NCI-H1105 treated with DMSO at 0.1 percent for 48 hours (cell line): ENCODE results near the gene OSMR.

Experiments used
- DNase-seq: peaks from one replicate; lab custom pipeline; 2025; lab: John Stamatoyannopoulos, UW

Gene OSMR

GRCh38 chr5:38871790-38872551, 26.2 kb downstream of the OSMR start:
- DNase-seq, result no peak

DNA sequence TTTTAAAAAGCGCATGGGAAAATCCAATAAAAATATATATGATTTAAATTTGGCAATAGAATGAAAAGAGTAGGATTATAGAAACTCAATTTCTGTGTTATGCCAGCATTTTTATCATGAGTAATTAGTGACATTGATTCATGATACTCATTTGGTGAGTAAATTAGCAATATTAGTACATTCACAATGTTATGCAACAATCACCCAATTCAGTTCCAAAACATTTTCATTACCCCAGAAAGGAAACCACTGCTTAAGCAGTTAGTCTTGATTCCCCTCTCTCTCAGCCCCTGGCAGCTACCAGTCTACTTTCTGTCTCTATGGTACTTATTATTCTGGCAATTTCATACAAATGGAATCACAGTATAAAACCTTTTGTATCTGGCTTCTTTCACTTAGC, 27.0 kb downstream of the OSMR start:
- DNase-seq, result no peak

DNA sequence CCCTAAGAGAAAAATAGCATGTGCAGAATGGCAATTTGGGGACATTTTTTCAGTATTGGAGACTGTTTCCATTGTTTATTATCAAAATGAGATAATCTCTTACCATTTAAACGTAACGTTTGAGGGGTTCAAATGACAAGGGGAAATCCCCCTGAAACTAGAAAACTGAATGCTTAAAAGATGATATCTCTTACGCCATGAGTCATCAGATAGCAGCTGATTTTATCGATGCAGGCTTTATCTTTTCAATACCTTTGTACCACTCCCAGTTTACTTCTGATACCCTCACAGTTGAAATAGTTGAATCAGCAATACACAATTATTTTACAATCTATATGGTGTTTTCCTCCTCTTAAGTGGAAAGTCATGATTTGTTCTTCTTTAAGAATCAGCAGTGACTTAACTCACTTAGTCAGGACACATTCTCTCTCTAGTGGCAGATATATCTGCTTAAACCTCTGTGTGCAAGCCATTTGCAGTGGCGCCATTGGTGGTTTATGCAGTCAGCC, 29.2 kb downstream of the OSMR start:
- no peak for DNase-seq

DNA sequence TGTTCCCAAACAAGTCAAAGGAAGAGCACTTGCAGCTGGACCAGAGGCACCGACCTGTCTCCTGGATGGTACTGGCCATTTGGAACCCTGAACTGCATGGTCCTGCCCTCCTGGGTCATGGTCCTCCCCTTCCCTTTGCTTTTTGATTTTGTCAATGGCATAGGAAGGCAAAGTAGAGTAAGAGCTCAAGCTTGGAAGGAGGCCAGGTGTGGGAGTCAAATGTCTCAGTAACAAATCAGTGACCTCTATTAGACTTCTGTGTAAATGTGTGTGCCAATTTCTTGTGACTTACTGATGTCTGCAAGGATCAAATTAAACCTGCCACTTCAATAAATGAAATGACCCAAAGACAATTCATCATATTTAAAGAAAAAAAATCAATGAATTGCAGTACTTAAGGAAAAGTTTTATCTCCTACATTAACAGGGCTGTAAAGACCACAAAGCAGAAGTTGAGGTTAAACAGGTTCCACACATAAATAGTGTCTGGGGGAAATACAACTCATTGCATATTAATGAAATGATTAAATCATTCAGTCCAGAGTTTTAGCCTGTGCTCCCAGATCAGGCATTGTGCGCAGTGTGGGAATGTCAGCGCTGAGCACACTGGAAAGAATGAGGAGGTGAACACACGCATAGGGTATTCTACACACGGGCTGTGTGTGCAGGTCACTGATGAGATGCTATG, 32.7 kb downstream of the OSMR start:
- DNase-seq, result no peak

DNA sequence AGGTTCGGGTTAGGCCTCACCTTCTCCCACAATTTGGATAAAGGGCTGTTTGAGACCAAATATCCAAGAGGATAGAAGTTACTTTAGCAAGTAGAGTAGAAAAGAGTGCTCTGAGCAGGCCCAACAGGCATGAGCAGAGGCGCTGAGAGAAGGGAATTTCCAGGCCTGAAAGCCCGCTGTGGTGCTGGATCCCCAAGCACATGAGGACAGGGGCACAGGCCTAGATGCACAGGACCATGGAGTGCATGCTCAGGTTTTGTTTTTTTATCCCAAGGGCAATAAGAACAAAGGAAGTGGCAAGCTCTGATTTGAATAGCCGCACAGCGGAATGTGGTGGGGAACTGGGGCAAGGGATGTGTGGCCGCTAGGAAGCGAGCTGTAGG, 33.3 kb downstream of the OSMR start:
- DNase-seq, result no peak

- no peak for DNase-seq
These were observed 38.0 kb downstream of the OSMR start for GRCh38 chr5:38883842-38884241.

DNA sequence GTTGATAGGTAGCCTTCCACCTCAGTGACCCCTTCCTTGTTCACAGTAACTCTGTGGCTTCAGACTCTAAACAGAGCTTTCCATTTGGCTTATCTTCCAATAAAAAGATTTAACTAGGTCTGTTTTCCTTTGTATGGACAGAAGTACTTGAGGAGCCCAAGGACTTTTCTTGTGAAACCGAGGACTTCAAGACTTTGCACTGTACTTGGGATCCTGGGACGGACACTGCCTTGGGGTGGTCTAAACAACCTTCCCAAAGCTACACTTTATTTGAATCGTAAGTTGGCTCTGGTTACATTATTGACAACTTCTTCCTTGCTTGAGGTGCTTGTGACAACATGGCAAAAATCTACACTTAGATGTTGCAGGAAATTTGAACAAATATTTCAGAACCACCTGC, 39.4 kb downstream of the OSMR start:
- DNase-seq, result no peak

DNA sequence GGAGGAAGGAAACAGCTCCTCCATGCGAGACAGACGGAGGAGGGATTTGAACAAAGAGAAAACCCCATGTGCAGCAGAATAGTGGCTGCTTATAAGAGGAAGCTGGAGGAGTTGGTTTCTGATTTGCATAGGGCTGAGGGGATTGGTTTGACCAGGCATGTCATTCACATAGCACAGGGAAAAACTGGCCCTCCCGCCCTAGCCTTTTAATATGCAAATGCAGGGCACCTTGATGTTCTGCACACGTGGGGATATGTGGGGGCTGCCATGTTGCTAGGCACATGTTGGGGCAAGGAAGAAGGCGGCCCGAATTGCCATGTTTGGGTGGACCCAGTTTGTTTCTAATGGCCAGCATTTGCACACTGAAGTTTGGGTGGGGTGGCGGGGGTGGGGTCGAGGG, 42.2 kb downstream of the OSMR start:
- no peak for DNase-seq

DNA sequence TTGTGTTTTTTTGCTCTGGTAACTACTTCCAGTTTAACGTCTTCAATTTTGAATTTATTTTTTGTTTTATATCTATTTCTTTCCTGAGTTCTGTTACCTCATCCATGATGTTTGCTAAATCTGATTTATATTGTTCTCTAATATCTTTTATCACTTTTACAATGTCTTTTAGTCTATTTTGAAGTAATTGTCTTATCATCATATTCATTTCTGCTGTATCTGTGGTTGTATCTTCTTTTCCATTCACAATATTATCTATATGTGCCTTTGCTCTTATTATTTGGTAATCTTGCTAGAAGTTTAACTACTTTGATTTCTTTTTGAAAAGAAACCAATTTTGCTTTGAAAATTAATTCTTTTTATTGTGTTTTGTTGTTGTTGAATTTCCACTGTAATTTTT, 43.6 kb downstream of the OSMR start:
- no peak for DNase-seq

DNA sequence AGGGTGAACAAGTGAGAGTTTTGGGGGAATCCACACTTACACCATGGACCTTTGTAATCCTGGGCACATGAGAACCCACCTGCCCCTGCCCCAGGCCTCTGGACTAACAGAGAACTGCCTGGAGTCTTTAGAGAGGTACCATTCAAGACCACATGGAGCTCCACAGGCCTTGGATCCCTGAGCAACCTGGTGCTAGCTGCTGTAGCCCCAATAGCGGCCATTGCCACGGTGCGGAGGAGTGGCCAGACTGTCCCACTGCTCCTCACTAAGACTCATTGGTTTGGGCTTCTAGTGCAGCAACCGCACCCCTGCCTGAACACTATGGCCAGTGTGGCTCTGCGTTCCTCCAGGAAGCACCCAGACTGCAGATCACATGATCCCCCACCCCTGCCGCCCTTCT, 45.8 kb downstream of the OSMR start:
- DNase-seq, result no peak

DNA sequence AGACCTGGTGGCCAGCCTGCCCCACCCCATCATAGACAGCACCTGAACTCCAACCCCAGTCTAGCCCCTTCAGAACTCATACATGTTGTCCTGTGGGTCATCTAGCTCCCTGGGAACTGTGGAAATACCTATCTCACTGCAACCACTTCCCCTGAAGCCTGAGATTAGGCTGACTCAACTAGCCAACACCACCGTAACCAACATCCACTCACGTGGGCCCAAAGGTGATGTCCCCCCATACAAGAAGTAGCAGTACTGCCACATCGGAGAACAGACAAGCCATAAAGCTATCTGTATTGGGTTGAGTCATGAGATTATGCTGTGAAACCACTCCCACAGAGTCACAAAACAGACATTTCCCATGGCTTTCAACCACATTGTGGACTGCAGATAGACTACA, 46.6 kb downstream of the OSMR start:
- no peak for DNase-seq

DNA sequence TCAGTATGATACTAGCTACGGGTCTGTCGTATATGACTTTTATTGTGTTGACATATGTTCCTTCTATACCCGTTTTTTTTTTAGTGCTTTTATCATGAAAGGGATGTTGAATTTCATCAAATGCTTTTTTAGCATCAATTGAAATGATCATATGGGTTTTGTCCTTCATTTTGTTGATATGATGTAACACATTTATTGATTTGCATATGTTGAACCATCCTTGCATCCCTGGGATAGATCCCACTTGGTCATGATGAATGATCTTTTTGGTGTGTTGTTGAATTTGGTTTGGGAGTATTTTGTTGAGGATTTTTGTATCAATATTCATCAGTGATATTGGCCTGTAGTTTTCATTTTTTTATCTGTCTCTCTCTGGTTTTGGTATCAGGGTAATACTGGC, 50.9 kb downstream of the OSMR start:
- DNase-seq, result no peak

- DNase-seq, result no peak
These were observed 54.1 kb downstream of the OSMR start for GRCh38 chr5:38899936-38900335.

DNA sequence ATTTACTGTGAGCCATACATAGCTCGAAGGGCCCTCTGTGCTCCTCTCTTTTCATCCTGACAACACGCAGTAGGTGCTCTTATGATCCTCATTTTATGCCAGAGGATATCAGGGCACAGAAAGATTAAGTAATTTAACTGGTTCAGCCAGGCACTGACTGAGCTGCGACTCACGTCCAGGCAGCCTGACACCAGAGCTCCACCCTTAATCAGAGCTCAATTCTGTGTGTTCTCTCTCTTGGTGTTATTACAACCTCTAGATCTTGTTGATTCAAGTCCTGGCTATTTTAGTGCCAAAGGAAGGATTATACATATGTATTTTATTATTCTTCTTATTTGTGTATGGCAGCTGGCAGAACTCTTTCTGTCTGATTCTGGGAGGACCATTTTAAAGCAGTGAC, 59.7 kb downstream of the OSMR start:
- no peak for DNase-seq

GRCh38 chr5:38906503-38906902, 60.7 kb downstream of the OSMR start:
- DNase-seq, result no peak

DNA sequence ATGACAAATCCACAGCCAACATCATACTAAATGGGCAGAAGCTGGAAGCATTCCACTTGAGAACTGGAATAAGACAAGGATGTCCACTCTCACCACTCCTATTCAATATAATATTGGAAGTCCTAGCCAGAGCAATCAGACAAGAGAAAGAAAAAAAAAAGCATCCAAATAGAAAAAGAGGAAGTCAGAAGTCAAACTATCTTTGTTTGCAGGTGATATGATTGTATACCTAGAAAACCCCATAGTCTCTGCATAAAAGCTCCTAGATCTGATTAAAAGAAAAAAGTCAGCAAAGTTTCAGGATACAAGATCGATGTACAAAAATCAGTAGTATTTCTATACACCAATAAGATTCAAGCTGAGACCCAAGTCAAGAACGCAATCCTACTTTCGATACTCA, 66.1 kb downstream of the OSMR start:
- DNase-seq, result no peak

GRCh38 chr5:38913714-38914113, 67.9 kb downstream of the OSMR start:
- DNase-seq, result no peak

DNA sequence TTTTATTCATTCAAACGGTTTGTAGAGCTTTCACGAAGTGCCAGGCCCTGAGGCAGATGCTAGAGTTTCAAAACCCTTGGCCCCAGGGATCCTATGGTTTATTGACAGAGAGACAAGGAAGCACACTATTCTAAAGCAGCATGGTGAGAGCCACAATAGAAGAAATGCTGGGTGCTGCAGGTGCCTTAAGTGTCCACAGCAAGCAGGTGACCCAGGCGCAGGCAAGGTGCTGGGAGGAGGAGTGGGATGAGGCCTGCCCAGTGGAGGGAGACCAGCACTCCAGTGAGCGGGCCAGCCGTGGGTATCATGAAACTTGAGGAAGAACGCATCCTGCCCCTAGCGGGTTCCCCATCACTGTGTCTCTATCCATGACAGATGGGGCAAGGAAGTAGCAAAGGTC, 71.0 kb downstream of the OSMR start:
- no peak for DNase-seq

- DNase-seq, result no peak
These were observed 75.4 kb downstream of the OSMR start for GRCh38 chr5:38921174-38921573.

DNA sequence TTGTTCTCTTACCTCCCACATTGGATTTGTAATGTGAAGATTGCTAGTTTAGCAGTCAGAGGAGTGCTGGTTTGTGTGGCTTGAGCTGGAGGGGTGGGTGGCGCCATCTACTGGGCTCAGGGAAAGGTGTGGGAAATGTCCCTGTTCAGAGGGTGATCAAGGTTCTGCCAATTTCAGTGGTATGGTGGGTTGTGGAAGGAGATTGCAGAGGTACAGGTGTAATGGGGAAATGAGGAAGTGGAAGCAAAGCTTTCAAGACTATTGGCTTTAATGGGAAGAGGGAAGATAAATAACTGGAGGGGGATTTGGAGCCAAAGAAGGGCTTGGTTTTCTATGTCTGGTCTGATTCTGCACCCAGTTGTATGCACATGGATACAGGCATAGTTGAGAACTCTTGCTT, 76.4 kb downstream of the OSMR start:
- DNase-seq, result peak; percentile 52

DNA sequence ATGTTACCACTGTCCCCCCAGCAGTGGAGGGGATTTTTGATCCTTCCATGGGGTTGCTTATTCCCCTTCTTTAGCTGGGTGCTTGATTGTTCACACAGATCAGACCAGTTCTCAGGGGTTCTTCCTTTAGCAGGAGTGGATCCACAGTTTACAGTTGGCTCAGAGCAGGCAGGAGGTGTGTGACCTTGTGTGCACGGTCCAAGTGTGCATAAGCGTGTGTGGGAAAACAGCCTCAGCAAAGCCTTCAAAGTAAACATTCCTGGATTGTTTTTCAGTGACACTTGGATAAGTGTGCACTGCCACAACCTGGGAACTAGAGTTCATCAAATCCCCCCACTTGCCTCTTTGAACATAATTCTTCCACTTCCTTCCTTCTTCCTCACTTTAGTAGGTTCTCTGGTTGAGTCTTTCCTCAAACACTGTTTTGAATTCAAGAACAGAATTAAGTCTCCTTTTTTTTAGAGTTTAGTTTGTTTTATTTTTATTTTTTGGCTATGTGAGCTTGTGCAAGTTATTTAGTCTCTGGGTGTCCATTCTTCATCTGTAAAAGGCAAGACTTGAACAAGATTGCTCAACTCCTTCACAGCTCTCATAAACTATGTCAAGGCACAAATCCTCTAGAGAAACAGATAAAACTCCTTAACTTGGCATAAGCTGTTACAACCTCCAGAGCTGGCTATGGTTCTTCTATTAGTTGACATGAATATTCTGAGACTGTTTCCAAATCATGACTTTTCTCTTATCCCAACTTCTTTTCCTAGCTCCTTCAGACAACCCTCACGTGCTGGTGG, 78.0 kb downstream of the OSMR start:
- no peak for DNase-seq

DNA sequence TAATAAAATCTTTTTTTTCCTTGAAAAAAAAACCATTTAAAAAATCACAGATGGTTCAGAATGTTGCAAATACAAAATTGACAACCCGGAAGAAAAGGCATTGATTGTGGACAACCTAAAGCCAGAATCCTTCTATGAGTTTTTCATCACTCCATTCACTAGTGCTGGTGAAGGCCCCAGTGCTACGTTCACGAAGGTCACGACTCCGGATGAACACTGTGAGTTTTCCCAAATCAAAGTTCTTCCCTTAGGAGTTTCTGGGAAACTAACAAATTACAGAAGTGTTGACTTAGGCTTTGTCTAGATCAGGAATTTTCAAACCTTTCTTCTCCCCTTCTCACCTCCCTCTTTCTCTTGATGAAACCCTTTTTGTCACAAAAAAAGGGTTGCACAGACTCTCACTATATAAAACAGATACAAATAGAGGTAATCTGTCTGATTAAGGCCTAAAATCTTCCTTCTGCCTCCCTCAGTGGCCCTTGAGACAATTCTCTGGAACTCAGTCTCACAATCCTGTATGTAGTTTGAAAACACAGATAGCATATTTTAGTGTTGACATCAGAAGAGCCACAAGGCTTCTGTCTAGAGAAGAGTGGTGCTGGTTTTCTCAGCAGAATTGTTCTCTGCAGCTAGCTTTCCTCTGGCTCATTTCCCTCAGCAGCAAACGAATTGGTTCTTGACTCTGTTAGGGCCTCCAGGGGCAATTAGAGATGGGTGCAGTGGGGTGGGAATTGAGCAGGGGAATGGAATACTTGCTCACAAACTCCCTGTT, 79.5 kb downstream of the OSMR start:
- no peak for DNase-seq
